Uterus (tissue), 2 donors: Measurements from ENCODE around the gene TLL1.

Experiments
- CTCF ChIP-seq, 4 experiments: fragments of 200-600 bp in 2 of 4; fragments of 450-650 bp in 2 of 4; sonication (generic) in 2 of 4; IDR thresholded peaks; one replicate each; pipeline ENCODE4 v1.5.1; 2016 to 2019; ENCODE audit warnings: antibody characterized with exemption in 4 of 4, mild to moderate bottlenecking in 2 of 4, moderate library complexity in 1 of 4
- POLR2A ChIP-seq, 2 donors: fragments of 450-650 bp; IDR thresholded peaks; one replicate each; pipeline ENCODE4 v1.6.1; 2016; ENCODE audit warnings: antibody characterized with exemption in 2 of 2, mild to moderate bottlenecking in 1 of 2, moderate library complexity in 1 of 2

GRCh38 chr4:165839615-165840333, 33.3 kb upstream of the TLL1 start:
- TF ChIP-seq CTCF (IDR thresholded peaks at IDR 0.05) (no peak), POLR2A (IDR thresholded peaks at IDR 0.05) (no peak)
